ENCODE results near the gene AATK. TPM values are rescaled to one million over a fixed set of nuclear protein-coding genes. Genes with fewer than 3 reads are reported as not detected.
"Not testable (repeated sequence)": the region's sequence is repeated elsewhere in the genome, so short reads cannot be mapped to it uniquely, and the experiment has no call there.

AATK gene
- total RNA-seq, 4 donors from 2014 or later, result 0.64 to 2.8 (median 1.1) TPM

GRCh38 chr17:81147701-81148100 lies 18.3 kb downstream of the AATK start:
- Histone ChIP-seq H3K27ac (no peak overlapping the region), H3K36me3 (no peaks in the 10 kb centered on the region), H3K9me3 (no peaks in the 10 kb centered on the region), H3K4me1 (peaks cover 6% of the 10 kb centered on the region), H3K4me3 (no peak overlapping the region), H3K27me3 (peaks cover 18% of the 10 kb centered on the region)
- DNase-seq (ENCODE audit: low spot score in 2 of 2), result no peak
- WGBS, result 78% methylated on average over 10 of the region's 10 CpGs
- TF ChIP-seq POLR2AphosphoS5 (IDR thresholded peaks at IDR 0.05) (no peak), POLR2A (IDR thresholded peaks at IDR 0.05) (no peak), EP300 (IDR thresholded peaks at IDR 0.05) (no peak), CTCF (IDR thresholded peaks at IDR 0.05) (no peak)

GRCh38 chr17:81146208-81146607 lies 19.8 kb downstream of the AATK start:
- not testable (repeated sequence) for H3K9me3 ChIP-seq; H3K4me3 ChIP-seq; H3K36me3 ChIP-seq; DNase-seq (ENCODE audit: low spot score in 2 of 2); H3K27ac ChIP-seq
- Histone ChIP-seq H3K4me1 (peaks cover 11% of the 10 kb centered on the region), H3K27me3 (peaks cover 16% of the 10 kb centered on the region)
- WGBS, result 84% methylated on average over 10 of the region's 10 CpGs

- WGBS, result 88% methylated on average over 7 of the region's 14 CpGs
- no peak for DNase-seq (ENCODE audit: low spot score in 2 of 2)
Observed at GRCh38 chr17:81144423-81144781, 21.6 kb downstream of the AATK start.

GRCh38 chr17:81143717-81144422 lies 22.2 kb downstream of the AATK start:
- DNase-seq (ENCODE audit: low spot score in 2 of 2), result no peak
- WGBS, result 71% methylated on average over 6 of the region's 17 CpGs

More at GRCh38 chr17:81144423-81144781, 21.6 kb downstream of the AATK start:
- Histone ChIP-seq H3K27ac (no peak overlapping the region), H3K4me3 (no peak overlapping the region), H3K36me3 (no peaks in the 10 kb centered on the region), H3K27me3 (peaks cover under 1% of the 10 kb centered on the region), H3K9me3 (no peaks in the 10 kb centered on the region), H3K4me1 (peaks cover 11% of the 10 kb centered on the region)
- TF ChIP-seq CTCF (IDR thresholded peaks at IDR 0.05) (no peak), EP300 (IDR thresholded peaks at IDR 0.05) (no peak), POLR2A (IDR thresholded peaks at IDR 0.05) (no peak), POLR2AphosphoS5 (IDR thresholded peaks at IDR 0.05) (no peak)

GRCh38 chr17:81143200-81143527 lies 22.9 kb downstream of the AATK start:
- Histone ChIP-seq H3K36me3 (no peaks in the 10 kb centered on the region), H3K27me3 (no peaks in the 10 kb centered on the region), H3K4me3 (no peak overlapping the region), H3K27ac (no peak overlapping the region), H3K9me3 (no peaks in the 10 kb centered on the region), H3K4me1 (peaks cover 11% of the 10 kb centered on the region)
- WGBS, result 83% methylated on average over 2 of the region's 11 CpGs
- DNase-seq (ENCODE audit: low spot score in 2 of 2), result no peak
- TF ChIP-seq EP300 (IDR thresholded peaks at IDR 0.05) (no peak), CTCF (IDR thresholded peaks at IDR 0.05) (no peak), POLR2AphosphoS5 (IDR thresholded peaks at IDR 0.05) (no peak), POLR2A (IDR thresholded peaks at IDR 0.05) (no peak)

More at GRCh38 chr17:81143717-81144422, 22.2 kb downstream of the AATK start:
- H3K27me3 ChIP-seq, result no peaks in the 10 kb centered on the region
- no peaks in the 10 kb centered on the region for H3K36me3 ChIP-seq
- TF ChIP-seq POLR2AphosphoS5 (IDR thresholded peaks at IDR 0.05) (no peak), EP300 (IDR thresholded peaks at IDR 0.05) (no peak), POLR2A (IDR thresholded peaks at IDR 0.05) (no peak), CTCF (IDR thresholded peaks at IDR 0.05) (no peak)
- peaks cover 11% of the 10 kb centered on the region for H3K4me1 ChIP-seq
- H3K27ac ChIP-seq, result no peak overlapping the region
- H3K9me3 ChIP-seq, result no peaks in the 10 kb centered on the region
- no peak overlapping the region for H3K4me3 ChIP-seq

Data from suprapubic skin (tissue), 4 donors.